WTC11 (cell line): ENCODE data around the gene SMARCC2. TPM values are rescaled to one million over a fixed set of nuclear protein-coding genes. Genes with fewer than 3 reads are reported as not detected.

Experiments
- ATAC-seq: fragments of 200-7000 bp; cut with Tn5 transposase; 2 replicates; pipeline ENCODE4 v1.10.0; 2021; ENCODE audit warnings: mild to moderate bottlenecking, moderate library complexity
- CTCF ChIA-PET: fragments of 300-600 bp; sonication (Branson Sonifier 250); formaldehyde crosslinking; loops from one replicate; lab custom pipeline; 2021; ENCODE audit warnings: antibody characterized with exemption; lab: Charles Lee
- POLR2A ChIA-PET: fragments of 350-600 bp; sonication (Branson Sonifier 250); formaldehyde crosslinking; loops from one replicate; lab custom pipeline; 2021; ENCODE audit warnings: antibody characterized with exemption; lab: Charles Lee
- DNase-seq: peaks from one replicate; pipeline ENCODE4 v3.0.0; 2021; ENCODE audit warnings: low spot score
- H3K27ac Mint-ChIP-seq: 2 replicates; pipeline ENCODE4 v1.8.0; 2021; ENCODE audit warnings: mixed read lengths
- H3K27me3 Mint-ChIP-seq: 2 replicates; pipeline ENCODE4 v1.8.0; 2021; ENCODE audit warnings: low read depth, mild to moderate bottlenecking, moderate library complexity, mixed read lengths
- H3K36me3 Mint-ChIP-seq: 2 replicates; pipeline ENCODE4 v1.8.0; 2021; ENCODE audit warnings: mixed read lengths
- H3K4me1 Mint-ChIP-seq: 2 replicates; pipeline ENCODE4 v1.8.0; 2022; ENCODE audit warnings: mixed read lengths
- H3K4me3 Mint-ChIP-seq: 2 replicates; pipeline ENCODE4 v1.8.0; 2021; ENCODE audit warnings: mild to moderate bottlenecking, moderate library complexity, mixed read lengths
- H3K9me3 Mint-ChIP-seq: 2 replicates; pipeline ENCODE4 v1.8.0; 2021; ENCODE audit warnings: mixed read lengths
- CREM ChIP-seq: sonication (generic); formaldehyde crosslinking; IDR thresholded peaks from 2 replicates; pipeline ENCODE4 v1.8.1; 2022; ENCODE audit warnings: mild to moderate bottlenecking, missing genetic modification reagents, moderate library complexity
- FOXK1 ChIP-seq: sonication (generic); formaldehyde crosslinking; IDR thresholded peaks from 2 replicates; pipeline ENCODE4 v1.8.0; 2022; ENCODE audit warnings: mild to moderate bottlenecking, moderate library complexity, missing genetic modification reagents
- HMGA2 ChIP-seq: fragments of 250-450 bp; sonication (Bioruptor Pico); IDR thresholded peaks from 2 replicates; pipeline ENCODE4 v1.4.0; 2021; ENCODE audit warnings: mild to moderate bottlenecking, moderate library complexity
- KAT7 ChIP-seq: sonication (generic); formaldehyde crosslinking; IDR thresholded peaks from 2 replicates; pipeline ENCODE4 v1.8.1; 2023; ENCODE audit warnings: missing genetic modification reagents, mild to moderate bottlenecking, borderline replicate concordance
- MYBL2 ChIP-seq: sonication (generic); formaldehyde crosslinking; IDR thresholded peaks from 2 replicates; pipeline ENCODE4 v1.8.1; 2023; ENCODE audit warnings: mild to moderate bottlenecking, moderate library complexity, missing genetic modification reagents
- NR1H2 ChIP-seq: sonication (generic); formaldehyde crosslinking; IDR thresholded peaks from 2 replicates; pipeline ENCODE4 v1.9.0; 2021; ENCODE audit warnings: mild to moderate bottlenecking, moderate library complexity, missing genetic modification reagents
- NR2C2 ChIP-seq: sonication (generic); formaldehyde crosslinking; IDR thresholded peaks from 2 replicates; pipeline ENCODE4 v1.8.0; 2022; ENCODE audit warnings: mild to moderate bottlenecking, missing genetic modification reagents
- RORB ChIP-seq: fragments of 250-450 bp; sonication (Bioruptor Pico); IDR thresholded peaks from 2 replicates; pipeline ENCODE4 v1.9.0; 2021; ENCODE audit warnings: mild to moderate bottlenecking
- SMAD4 ChIP-seq: sonication (generic); formaldehyde crosslinking; IDR thresholded peaks from 2 replicates; pipeline ENCODE4 v1.8.0; 2022; ENCODE audit warnings: mild to moderate bottlenecking, missing genetic modification reagents
- SP1 ChIP-seq: sonication (generic); formaldehyde crosslinking; conservative IDR thresholded peaks from 2 replicates; pipeline ENCODE4 v1.8.1; 2022; ENCODE audit warnings: missing genetic modification reagents
- ZNF121 ChIP-seq: sonication (generic); formaldehyde crosslinking; IDR thresholded peaks from 2 replicates; pipeline ENCODE4 v1.8.0; 2023; ENCODE audit warnings: missing genetic modification reagents
- ZNF317 ChIP-seq: sonication (generic); formaldehyde crosslinking; IDR thresholded peaks from 2 replicates; pipeline ENCODE4 v1.8.1; 2023; ENCODE audit warnings: low read depth, mild to moderate bottlenecking, moderate library complexity, missing genetic modification reagents, borderline replicate concordance
- ZNF396 ChIP-seq: fragments of 250-450 bp; sonication (Bioruptor Pico); IDR thresholded peaks from 2 replicates; pipeline ENCODE4 v1.8.0; 2021; ENCODE audit warnings: mild to moderate bottlenecking, moderate library complexity, borderline replicate concordance
- ZNF423 ChIP-seq: fragments of 250-450 bp; sonication (Bioruptor Pico); IDR thresholded peaks from 2 replicates; pipeline ENCODE4 v2.1.2; 2022; ENCODE audit warnings: mild to moderate bottlenecking, moderate library complexity
- total RNA-seq: library from RNA; stranded (reverse); gene quantifications from 3 replicates; pipeline ENCODE4 v1.2.3, GENCODE V29; 2021
- TF ChIP-seq, protein P1 (sequence below): sonication (generic); formaldehyde crosslinking; IDR thresholded peaks from 2 replicates; pipeline ENCODE4 v1.8.1; 2022; ENCODE audit warnings: missing genetic modification reagents, borderline replicate concordance
- TF ChIP-seq, protein P2 (sequence below): sonication (generic); formaldehyde crosslinking; IDR thresholded peaks from 2 replicates; pipeline ENCODE4 v1.8.1; 2022; ENCODE audit warnings: low read depth, missing genetic modification reagents, borderline replicate concordance
- TF ChIP-seq, protein P3 (sequence below): fragments of 250-450 bp; sonication (Bioruptor Pico); IDR thresholded peaks from 2 replicates; pipeline ENCODE4 v1.9.0; 2021; ENCODE audit warnings: mild to moderate bottlenecking, borderline replicate concordance
- TF ChIP-seq, protein P4 (sequence below): sonication (generic); formaldehyde crosslinking; IDR thresholded peaks from 2 replicates; pipeline ENCODE4 v1.8.0; 2022; ENCODE audit warnings: mild to moderate bottlenecking, missing genetic modification reagents
- TF ChIP-seq, protein P5 (sequence below): sonication (generic); formaldehyde crosslinking; IDR thresholded peaks from 2 replicates; pipeline ENCODE4 v1.8.1; 2023; ENCODE audit warnings: mild to moderate bottlenecking, moderate library complexity, missing genetic modification reagents
- TF ChIP-seq, protein P6 (sequence below): sonication (generic); formaldehyde crosslinking; IDR thresholded peaks from 2 replicates; pipeline ENCODE4 v1.8.1; 2022; ENCODE audit warnings: mild to moderate bottlenecking, moderate library complexity, missing genetic modification reagents

The SMARCC2 gene
- total RNA-seq, 1 experiment from 2014 or later: 76.8 TPM

DNA sequence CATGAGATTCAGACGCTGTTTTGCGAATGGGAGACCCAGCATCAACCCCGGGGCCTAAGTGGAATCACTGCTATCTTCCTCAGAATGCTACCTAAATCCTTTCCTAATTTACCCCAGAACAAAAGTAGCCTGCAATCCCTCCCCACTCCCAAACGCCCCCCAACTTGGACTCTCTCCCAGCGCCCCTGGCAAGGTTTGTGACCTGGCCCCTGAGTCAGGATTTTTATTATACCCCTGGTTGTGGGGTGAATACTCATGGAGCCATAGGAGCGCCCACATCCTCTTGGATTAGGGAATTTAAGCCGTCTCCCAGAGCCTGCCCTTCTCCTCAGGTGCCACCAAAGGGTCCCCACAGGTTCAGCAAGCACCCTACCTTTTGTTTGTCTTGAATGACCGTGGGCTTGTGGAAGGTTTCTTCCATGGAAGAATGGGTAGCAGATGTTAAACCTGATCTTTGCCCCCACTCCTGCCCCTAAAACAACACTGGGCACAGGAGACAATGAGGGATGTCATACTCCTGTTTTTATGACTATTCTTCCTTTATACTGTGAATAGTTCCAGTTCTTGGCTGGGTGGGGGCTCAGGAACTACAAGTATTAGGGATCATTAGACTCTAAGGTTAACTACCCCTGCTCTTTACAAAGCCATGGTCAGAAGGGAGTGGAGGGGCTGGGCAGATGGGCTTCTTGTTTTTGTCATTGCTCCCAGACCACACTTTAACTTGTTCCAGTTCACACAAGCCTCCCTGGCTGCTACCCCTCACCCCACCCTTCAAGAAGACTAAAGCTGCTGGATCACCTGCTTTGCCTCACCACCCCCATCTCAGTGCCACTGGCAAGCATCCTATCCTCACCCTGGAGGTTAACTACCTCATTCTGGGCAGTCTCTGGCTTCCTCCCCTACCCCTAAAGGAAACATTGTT, 36.3 kb downstream of the SMARCC2 start:
- POLR2A ChIA-PET: interaction anchor here (0.5 kb wide), 1 partner anchor 68 kb away, joined by 3 read pairs; no protein-coding TSS in a partner anchor

DNA sequence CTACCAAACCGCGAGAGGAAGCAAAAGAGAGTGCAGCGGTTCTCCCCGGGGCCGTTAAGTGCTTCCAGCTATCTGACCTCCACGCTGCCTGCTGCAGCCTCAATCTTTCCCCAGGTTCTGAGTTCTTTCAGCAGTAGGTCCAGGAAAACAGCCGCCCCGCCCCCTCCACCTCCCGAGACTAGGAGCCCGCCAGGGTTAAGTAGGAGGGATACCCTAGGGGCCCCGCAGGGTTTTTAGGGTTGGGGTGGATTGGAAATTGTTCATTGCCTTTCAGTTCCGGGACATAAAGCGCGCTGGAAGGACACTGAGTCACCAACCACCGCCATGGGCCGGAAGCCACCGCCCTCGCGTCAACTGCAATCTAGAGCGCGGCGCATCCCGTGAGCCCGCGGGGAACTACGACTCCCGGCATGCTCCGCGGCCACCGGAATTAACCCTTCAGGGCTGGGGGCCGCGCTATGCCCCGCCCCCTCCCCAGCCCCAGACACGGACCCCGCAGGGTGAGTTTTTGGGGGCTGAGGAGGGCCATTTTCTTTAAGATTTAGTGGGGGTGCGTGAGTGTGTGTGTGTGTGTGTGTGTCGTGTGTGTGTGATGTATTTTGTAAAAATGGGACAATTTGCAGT, 37.0 kb downstream of the SMARCC2 start, which contains the start of gene MYL6B:
TSS of gene MYL6B (plus strand) at position 456 of the 624 bp plus-strand sequence. CDS start 1,332 bp downstream, outside the sequence.
- peaks cover 17% of the 10 kb centered on the region for H3K36me3 Mint-ChIP-seq
- H3K4me1 Mint-ChIP-seq: peaks cover 16% of the 10 kb centered on the region
- H3K4me3 Mint-ChIP-seq: peak within 1 kb of the TSS; percentile 93
- ChIA-PET POLR2A (interaction anchor here (1.0 to 1.9 kb wide), 5 partner anchors 10 to 70 kb away, joined by 5 to 15 read pairs (median 7); partner anchors contain the start of genes ESYT1, RNF41 and ZC3H10), CTCF (interaction anchor here (1.0 to 3.0 kb wide), 12 partner anchors 10 to 1190 kb away, joined by 3 to 25 read pairs (median 6); partner anchors contain the start of genes ANKRD52, ESYT1, RNF41 and SMARCC2)
- DNase-seq: peak; percentile 91
- no peaks in the 10 kb centered on the region for H3K27me3 Mint-ChIP-seq
- ATAC-seq: peak; percentile 79
- peak within 1 kb of the TSS; percentile 88 for H3K27ac Mint-ChIP-seq
- no peaks in the 10 kb centered on the region for H3K9me3 Mint-ChIP-seq
- TF ChIP-seq, protein P1, sequence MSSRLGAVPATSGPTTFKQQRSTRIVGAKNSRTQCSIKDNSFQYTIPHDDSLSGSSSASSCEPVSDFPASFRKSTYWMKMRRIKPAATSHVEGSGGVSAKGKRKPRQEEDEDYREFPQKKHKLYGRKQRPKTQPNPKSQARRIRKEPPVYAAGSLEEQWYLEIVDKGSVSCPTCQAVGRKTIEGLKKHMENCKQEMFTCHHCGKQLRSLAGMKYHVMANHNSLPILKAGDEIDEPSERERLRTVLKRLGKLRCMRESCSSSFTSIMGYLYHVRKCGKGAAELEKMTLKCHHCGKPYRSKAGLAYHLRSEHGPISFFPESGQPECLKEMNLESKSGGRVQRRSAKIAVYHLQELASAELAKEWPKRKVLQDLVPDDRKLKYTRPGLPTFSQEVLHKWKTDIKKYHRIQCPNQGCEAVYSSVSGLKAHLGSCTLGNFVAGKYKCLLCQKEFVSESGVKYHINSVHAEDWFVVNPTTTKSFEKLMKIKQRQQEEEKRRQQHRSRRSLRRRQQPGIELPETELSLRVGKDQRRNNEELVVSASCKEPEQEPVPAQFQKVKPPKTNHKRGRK (CRISPR knock-in tag): no peak
- TF ChIP-seq ZNF317 (CRISPR knock-in tag): no peak
- no peak for TF ChIP-seq ZNF121
- TF ChIP-seq, protein P2, sequence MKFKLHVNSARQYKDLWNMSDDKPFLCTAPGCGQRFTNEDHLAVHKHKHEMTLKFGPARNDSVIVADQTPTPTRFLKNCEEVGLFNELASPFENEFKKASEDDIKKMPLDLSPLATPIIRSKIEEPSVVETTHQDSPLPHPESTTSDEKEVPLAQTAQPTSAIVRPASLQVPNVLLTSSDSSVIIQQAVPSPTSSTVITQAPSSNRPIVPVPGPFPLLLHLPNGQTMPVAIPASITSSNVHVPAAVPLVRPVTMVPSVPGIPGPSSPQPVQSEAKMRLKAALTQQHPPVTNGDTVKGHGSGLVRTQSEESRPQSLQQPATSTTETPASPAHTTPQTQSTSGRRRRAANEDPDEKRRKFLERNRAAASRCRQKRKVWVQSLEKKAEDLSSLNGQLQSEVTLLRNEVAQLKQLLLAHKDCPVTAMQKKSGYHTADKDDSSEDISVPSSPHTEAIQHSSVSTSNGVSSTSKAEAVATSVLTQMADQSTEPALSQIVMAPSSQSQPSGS: no peak
- TF ChIP-seq NR2C2 (CRISPR knock-in tag): no peak
- TF ChIP-seq, protein P3, sequence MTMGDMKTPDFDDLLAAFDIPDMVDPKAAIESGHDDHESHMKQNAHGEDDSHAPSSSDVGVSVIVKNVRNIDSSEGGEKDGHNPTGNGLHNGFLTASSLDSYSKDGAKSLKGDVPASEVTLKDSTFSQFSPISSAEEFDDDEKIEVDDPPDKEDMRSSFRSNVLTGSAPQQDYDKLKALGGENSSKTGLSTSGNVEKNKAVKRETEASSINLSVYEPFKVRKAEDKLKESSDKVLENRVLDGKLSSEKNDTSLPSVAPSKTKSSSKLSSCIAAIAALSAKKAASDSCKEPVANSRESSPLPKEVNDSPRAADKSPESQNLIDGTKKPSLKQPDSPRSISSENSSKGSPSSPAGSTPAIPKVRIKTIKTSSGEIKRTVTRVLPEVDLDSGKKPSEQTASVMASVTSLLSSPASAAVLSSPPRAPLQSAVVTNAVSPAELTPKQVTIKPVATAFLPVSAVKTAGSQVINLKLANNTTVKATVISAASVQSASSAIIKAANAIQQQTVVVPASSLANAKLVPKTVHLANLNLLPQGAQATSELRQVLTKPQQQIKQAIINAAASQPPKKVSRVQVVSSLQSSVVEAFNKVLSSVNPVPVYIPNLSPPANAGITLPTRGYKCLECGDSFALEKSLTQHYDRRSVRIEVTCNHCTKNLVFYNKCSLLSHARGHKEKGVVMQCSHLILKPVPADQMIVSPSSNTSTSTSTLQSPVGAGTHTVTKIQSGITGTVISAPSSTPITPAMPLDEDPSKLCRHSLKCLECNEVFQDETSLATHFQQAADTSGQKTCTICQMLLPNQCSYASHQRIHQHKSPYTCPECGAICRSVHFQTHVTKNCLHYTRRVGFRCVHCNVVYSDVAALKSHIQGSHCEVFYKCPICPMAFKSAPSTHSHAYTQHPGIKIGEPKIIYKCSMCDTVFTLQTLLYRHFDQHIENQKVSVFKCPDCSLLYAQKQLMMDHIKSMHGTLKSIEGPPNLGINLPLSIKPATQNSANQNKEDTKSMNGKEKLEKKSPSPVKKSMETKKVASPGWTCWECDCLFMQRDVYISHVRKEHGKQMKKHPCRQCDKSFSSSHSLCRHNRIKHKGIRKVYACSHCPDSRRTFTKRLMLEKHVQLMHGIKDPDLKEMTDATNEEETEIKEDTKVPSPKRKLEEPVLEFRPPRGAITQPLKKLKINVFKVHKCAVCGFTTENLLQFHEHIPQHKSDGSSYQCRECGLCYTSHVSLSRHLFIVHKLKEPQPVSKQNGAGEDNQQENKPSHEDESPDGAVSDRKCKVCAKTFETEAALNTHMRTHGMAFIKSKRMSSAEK (CRISPR knock-in tag): no peak
- TF ChIP-seq KAT7 (CRISPR knock-in tag): no peak
- peak; percentile 77; the same call in 1 of the 2 replicates for TF ChIP-seq CREM
- no peak for TF ChIP-seq RORB
- TF ChIP-seq NR1H2: no peak
- TF ChIP-seq SP1 (CRISPR knock-in tag): peak; percentile 89
- no peak for TF ChIP-seq HMGA2 (CRISPR knock-in tag)
- TF ChIP-seq ZNF423 (CRISPR knock-in tag): no peak
- peak; percentile 70 for TF ChIP-seq FOXK1 (CRISPR knock-in tag)
- peak; percentile 65 for TF ChIP-seq MYBL2 (CRISPR knock-in tag)
- TF ChIP-seq, protein P4, sequence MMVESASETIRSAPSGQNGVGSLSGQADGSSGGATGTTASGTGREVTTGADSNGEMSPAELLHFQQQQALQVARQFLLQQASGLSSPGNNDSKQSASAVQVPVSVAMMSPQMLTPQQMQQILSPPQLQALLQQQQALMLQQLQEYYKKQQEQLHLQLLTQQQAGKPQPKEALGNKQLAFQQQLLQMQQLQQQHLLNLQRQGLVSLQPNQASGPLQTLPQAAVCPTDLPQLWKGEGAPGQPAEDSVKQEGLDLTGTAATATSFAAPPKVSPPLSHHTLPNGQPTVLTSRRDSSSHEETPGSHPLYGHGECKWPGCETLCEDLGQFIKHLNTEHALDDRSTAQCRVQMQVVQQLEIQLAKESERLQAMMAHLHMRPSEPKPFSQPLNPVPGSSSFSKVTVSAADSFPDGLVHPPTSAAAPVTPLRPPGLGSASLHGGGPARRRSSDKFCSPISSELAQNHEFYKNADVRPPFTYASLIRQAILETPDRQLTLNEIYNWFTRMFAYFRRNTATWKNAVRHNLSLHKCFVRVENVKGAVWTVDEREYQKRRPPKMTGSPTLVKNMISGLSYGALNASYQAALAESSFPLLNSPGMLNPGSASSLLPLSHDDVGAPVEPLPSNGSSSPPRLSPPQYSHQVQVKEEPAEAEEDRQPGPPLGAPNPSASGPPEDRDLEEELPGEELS (CRISPR knock-in tag): 0 out of 2 replicates have a peak, but pooled peaks have one; percentile 21
- TF ChIP-seq, protein P5, sequence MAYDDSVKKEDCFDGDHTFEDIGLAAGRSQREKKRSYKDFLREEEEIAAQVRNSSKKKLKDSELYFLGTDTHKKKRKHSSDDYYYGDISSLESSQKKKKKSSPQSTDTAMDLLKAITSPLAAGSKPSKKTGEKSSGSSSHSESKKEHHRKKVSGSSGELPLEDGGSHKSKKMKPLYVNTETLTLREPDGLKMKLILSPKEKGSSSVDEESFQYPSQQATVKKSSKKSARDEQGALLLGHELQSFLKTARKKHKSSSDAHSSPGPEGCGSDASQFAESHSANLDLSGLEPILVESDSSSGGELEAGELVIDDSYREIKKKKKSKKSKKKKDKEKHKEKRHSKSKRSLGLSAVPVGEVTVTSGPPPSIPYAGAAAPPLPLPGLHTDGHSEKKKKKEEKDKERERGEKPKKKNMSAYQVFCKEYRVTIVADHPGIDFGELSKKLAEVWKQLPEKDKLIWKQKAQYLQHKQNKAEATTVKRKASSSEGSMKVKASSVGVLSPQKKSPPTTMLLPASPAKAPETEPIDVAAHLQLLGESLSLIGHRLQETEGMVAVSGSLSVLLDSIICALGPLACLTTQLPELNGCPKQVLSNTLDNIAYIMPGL: 0 out of 2 replicates have a peak, but pooled peaks have one; percentile 29

More for the DNA sequence above, 36.3 kb downstream of the SMARCC2 start:
- peaks cover 17% of the 10 kb centered on the region for H3K36me3 Mint-ChIP-seq
- TF ChIP-seq SMAD4 (CRISPR knock-in tag) (no peak), ZNF396 (CRISPR knock-in tag) (no peak)
- TF ChIP-seq, protein P6, sequence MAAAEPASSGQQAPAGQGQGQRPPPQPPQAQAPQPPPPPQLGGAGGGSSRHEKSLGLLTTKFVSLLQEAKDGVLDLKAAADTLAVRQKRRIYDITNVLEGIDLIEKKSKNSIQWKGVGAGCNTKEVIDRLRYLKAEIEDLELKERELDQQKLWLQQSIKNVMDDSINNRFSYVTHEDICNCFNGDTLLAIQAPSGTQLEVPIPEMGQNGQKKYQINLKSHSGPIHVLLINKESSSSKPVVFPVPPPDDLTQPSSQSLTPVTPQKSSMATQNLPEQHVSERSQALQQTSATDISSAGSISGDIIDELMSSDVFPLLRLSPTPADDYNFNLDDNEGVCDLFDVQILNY (CRISPR knock-in tag): no peak
- H3K4me1 Mint-ChIP-seq: peaks cover 20% of the 10 kb centered on the region
- no peaks in the 10 kb centered on the region for H3K9me3 Mint-ChIP-seq
- no peaks in the 10 kb centered on the region for H3K27me3 Mint-ChIP-seq
- ATAC-seq: no peak
- DNase-seq: no peak
- no peak overlapping the region for H3K27ac Mint-ChIP-seq
- CTCF ChIA-PET: no interaction called here
- H3K4me3 Mint-ChIP-seq: peak overlapping the region; percentile 93
